ENCODE data around the gene LY6G6C.

The LY6G6C gene

DNA sequence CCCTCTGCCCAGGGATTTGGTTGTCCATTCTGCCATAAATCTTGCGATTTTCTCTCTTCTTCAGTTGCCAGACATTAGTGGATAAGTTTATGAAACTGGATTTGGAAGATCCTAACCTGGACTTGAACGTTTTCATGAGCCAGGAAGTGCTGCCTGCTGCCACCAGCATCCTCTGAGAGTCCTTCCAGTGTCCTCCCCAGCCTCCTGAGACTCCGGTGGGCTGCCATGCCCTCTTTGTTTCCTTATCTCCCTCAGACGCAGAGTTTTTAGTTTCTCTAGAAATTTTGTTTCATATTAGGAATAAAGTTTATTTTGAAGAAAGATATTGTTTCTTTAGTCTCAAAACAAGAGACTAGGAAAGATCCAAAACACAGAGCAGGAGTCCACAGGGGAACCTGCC, 40.8 kb upstream of the LY6G6C start, which contains the start of gene SAPCD1:
Gene SAPCD1 (plus strand): TSS at position 301 of the 400 bp plus-strand sequence. CDS start 399 bp downstream, outside the sequence.
- Histone ChIP-seq H3K79me1 (replicated peaks; ENCODE audit: low read length, poor library complexity, severe bottlenecking) (no peaks in the 10 kb centered on the region), H3K23ac (ENCODE audit: low read length in 2 of 2) (no peak within 1 kb of the TSS), H3K18ac (ENCODE audit: low read depth in 1 of 2, low read length in 2 of 2) (peak within 1 kb of the TSS; percentile 80 to 84), H4K91ac (ENCODE audit: low read length) (peak within 1 kb of the TSS; percentile 98), H3K9me3 (ENCODE audit: control insufficient read depth, low read length) (no peaks in the 10 kb centered on the region), H3K4ac (ENCODE audit: low read depth in 1 of 2, low read length in 2 of 2) (peak within 1 kb of the TSS; percentile 42 to 78), H3K4me2 (ENCODE audit: low read length, poor library complexity, severe bottlenecking) (no peak within 1 kb of the TSS), H3K14ac (ENCODE audit: low read length in 2 of 2) (peak within 1 kb of the TSS in 1 of 2 experiments; percentile 61), H2BK12ac (ENCODE audit: low read length in 2 of 2) (peak within 1 kb of the TSS; percentile 59 to 83), H3K9ac (ENCODE audit: low read length) (peak within 1 kb of the TSS; percentile 47), H3K4me3 (ENCODE audit: insufficient read depth in 1 of 2, low read depth in 1 of 2, low read length in 2 of 2) (no peak within 1 kb of the TSS), H3K27ac (ENCODE audit: low read length, poor library complexity, severe bottlenecking) (no peak within 1 kb of the TSS), H3K36me3 (ENCODE audit: control insufficient read depth in 1 of 2, insufficient read depth in 2 of 2, low read depth in 1 of 2, low read length in 2 of 2) (peaks cover 15 to 27% of the 10 kb centered on the region in 2 experiments), H2BK15ac (ENCODE audit: low read depth, poor library complexity, severe bottlenecking) (peak within 1 kb of the TSS; percentile 36), H2BK5ac (ENCODE audit: low read depth, low read length, poor library complexity, severe bottlenecking) (no peak within 1 kb of the TSS), H3K27me3 (ENCODE audit: control insufficient read depth in 1 of 2, insufficient read depth in 1 of 2, low read length in 2 of 2) (peaks cover 0 to 6% of the 10 kb centered on the region in 2 experiments), H2AFZ (ENCODE audit: low read depth, low read length) (peak within 1 kb of the TSS; percentile 20), H4K8ac (ENCODE audit: low read length) (peak within 1 kb of the TSS; percentile 94), H2AK5ac (ENCODE audit: low read length, severe bottlenecking) (peak within 1 kb of the TSS; percentile 53), H2BK120ac (ENCODE audit: low read depth, low read length) (peak within 1 kb of the TSS; percentile 64), H3K4me1 (ENCODE audit: control insufficient read depth, insufficient read depth, low read depth, low read length) (peaks cover 12% of the 10 kb centered on the region)
- DNase-seq, result no peak
- 87% methylated on average over 3 of the region's 4 CpGs for WGBS

DNA sequence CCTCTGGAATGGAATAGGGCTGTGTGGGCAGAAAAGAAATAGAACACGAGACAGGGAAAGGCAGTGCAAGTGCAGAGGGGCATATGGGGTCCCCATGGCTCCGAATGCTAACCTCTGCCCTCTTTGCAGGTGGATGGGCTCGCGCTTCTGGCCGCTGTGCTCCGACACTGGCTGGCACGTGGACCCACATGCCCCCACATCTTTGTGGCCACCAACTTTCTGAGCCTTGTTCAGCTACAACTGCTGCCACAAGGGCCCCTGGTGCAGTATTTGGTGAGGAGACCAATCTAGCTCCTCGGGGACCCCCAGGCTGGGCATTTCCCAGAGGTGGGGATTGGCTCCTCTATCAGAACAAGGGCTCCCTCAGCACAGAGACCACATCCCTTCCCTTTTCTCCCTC, 39.8 kb upstream of the LY6G6C start:
- no peak overlapping the region for H2BK15ac ChIP-seq (ENCODE audit: low read depth, poor library complexity, severe bottlenecking)
- no peak overlapping the region for H3K4me3 ChIP-seq (ENCODE audit: insufficient read depth in 1 of 2, low read depth in 1 of 2, low read length in 2 of 2)
- H3K9ac ChIP-seq (ENCODE audit: low read length), result no peak overlapping the region
- no peak overlapping the region for H2BK12ac ChIP-seq (ENCODE audit: low read length in 2 of 2)
- peaks cover 6% of the 10 kb centered on the region for H3K4me1 ChIP-seq (ENCODE audit: control insufficient read depth, insufficient read depth, low read depth, low read length)
- no peak overlapping the region for H3K18ac ChIP-seq (ENCODE audit: low read depth in 1 of 2, low read length in 2 of 2)
- no peak for DNase-seq
- H3K27ac ChIP-seq (ENCODE audit: low read length, poor library complexity, severe bottlenecking), result no peak overlapping the region
- peaks cover 0 to 5% of the 10 kb centered on the region in 2 experiments for H3K27me3 ChIP-seq (ENCODE audit: control insufficient read depth in 1 of 2, insufficient read depth in 1 of 2, low read length in 2 of 2)
- H2AK5ac ChIP-seq (ENCODE audit: low read length, severe bottlenecking), result no peak overlapping the region
- H4K91ac ChIP-seq (ENCODE audit: low read length), result no peak overlapping the region
- no peak overlapping the region for H3K14ac ChIP-seq (ENCODE audit: low read length in 2 of 2)
- no peak overlapping the region for H2BK120ac ChIP-seq (ENCODE audit: low read depth, low read length)
- no peak overlapping the region for H3K4me2 ChIP-seq (ENCODE audit: low read length, poor library complexity, severe bottlenecking)
- no peak overlapping the region for H2BK5ac ChIP-seq (ENCODE audit: low read depth, low read length, poor library complexity, severe bottlenecking)
- no peaks in the 10 kb centered on the region for H3K79me1 ChIP-seq (replicated peaks; ENCODE audit: low read length, poor library complexity, severe bottlenecking)
- 99% methylated on average over 7 of the region's 8 CpGs for WGBS
- peaks cover 15 to 27% of the 10 kb centered on the region in 2 experiments for H3K36me3 ChIP-seq (ENCODE audit: control insufficient read depth in 1 of 2, insufficient read depth in 2 of 2, low read depth in 1 of 2, low read length in 2 of 2)
- H3K23ac ChIP-seq (ENCODE audit: low read length in 2 of 2), result no peak overlapping the region
- H2AFZ ChIP-seq (ENCODE audit: low read depth, low read length), result no peak overlapping the region
- no peak overlapping the region for H4K8ac ChIP-seq (ENCODE audit: low read length)
- no peak overlapping the region for H3K4ac ChIP-seq (ENCODE audit: low read depth in 1 of 2, low read length in 2 of 2)
- no peaks in the 10 kb centered on the region for H3K9me3 ChIP-seq (ENCODE audit: control insufficient read depth, low read length)

DNA sequence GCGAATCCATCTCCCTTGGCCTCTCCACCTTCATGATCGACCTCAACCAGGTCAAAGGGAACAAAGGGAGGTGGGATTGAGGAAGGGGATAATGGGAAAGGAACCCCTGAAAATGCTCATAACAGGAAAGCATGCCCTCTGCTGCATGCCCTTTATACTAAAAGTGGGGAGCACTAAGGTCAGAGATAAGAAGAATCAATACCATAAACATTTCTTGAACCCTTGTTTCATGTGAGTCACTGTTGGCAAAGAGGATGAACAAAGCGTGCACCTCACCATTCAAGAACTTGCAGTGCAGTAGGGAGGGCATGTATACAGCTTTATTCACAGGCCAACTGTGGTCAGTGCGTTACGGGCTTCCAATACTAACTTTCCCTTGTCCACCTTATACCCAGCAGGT, 39.2 kb upstream of the LY6G6C start:
- Histone ChIP-seq H3K9ac (ENCODE audit: low read length) (no peak overlapping the region), H3K4me1 (ENCODE audit: control insufficient read depth, insufficient read depth, low read depth, low read length) (peaks cover 5% of the 10 kb centered on the region)

DNA sequence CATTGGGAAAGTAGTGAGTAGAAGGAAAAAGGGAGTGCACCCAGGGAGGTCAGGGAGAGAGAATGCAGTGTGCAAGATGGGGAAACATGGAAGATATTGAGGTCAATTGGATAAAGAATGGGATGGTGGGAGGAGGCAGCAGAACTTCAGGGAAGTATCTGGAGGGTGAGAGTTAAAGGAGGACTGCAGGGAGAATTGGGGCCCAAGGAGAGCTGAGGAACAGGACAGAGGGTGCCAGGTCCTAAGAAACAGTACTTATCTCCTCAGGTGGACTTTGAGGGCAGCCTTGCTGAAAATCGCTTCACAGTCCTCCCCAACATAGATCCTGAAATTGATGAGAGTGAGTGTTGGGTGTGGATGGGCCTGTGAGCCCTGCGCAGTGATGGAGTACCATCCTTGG, 36.7 kb upstream of the LY6G6C start:
- Histone ChIP-seq H3K18ac (ENCODE audit: low read depth in 1 of 2, low read length in 2 of 2) (no peak overlapping the region), H4K8ac (ENCODE audit: low read length) (no peak overlapping the region), H3K4me2 (ENCODE audit: low read length, poor library complexity, severe bottlenecking) (no peak overlapping the region), H3K27me3 (ENCODE audit: control insufficient read depth in 1 of 2, insufficient read depth in 1 of 2, low read length in 2 of 2) (no peaks in the 10 kb centered on the region), H2BK15ac (ENCODE audit: low read depth, poor library complexity, severe bottlenecking) (no peak overlapping the region), H2BK120ac (ENCODE audit: low read depth, low read length) (no peak overlapping the region), H3K9ac (ENCODE audit: low read length) (no peak overlapping the region), H3K4me1 (ENCODE audit: control insufficient read depth, insufficient read depth, low read depth, low read length) (peaks cover 3% of the 10 kb centered on the region), H4K91ac (ENCODE audit: low read length) (no peak overlapping the region), H2BK5ac (ENCODE audit: low read depth, low read length, poor library complexity, severe bottlenecking) (no peak overlapping the region), H2BK12ac (ENCODE audit: low read length in 2 of 2) (no peak overlapping the region), H3K14ac (ENCODE audit: low read length in 2 of 2) (no peak overlapping the region), H3K23ac (ENCODE audit: low read length in 2 of 2) (no peak overlapping the region), H3K9me3 (ENCODE audit: control insufficient read depth, low read length) (no peaks in the 10 kb centered on the region), H3K4me3 (ENCODE audit: insufficient read depth in 1 of 2, low read depth in 1 of 2, low read length in 2 of 2) (no peak overlapping the region), H2AK5ac (ENCODE audit: low read length, severe bottlenecking) (no peak overlapping the region), H3K27ac (ENCODE audit: low read length, poor library complexity, severe bottlenecking) (no peak overlapping the region), H3K79me1 (replicated peaks; ENCODE audit: low read length, poor library complexity, severe bottlenecking) (no peaks in the 10 kb centered on the region), H2AFZ (ENCODE audit: low read depth, low read length) (no peak overlapping the region), H3K4ac (ENCODE audit: low read depth in 1 of 2, low read length in 2 of 2) (no peak overlapping the region), H3K36me3 (ENCODE audit: control insufficient read depth in 1 of 2, insufficient read depth in 2 of 2, low read depth in 1 of 2, low read length in 2 of 2) (peaks cover 12 to 27% of the 10 kb centered on the region in 2 experiments)
- DNase-seq, result no peak
- 100% methylated on average over 2 of the region's 2 CpGs for WGBS

More for the DNA sequence above, 39.2 kb upstream of the LY6G6C start:
- Histone ChIP-seq H3K4me2 (ENCODE audit: low read length, poor library complexity, severe bottlenecking) (no peak overlapping the region), H3K18ac (ENCODE audit: low read depth in 1 of 2, low read length in 2 of 2) (no peak overlapping the region), H2AK5ac (ENCODE audit: low read length, severe bottlenecking) (no peak overlapping the region), H2AFZ (ENCODE audit: low read depth, low read length) (no peak overlapping the region), H2BK5ac (ENCODE audit: low read depth, low read length, poor library complexity, severe bottlenecking) (no peak overlapping the region), H2BK15ac (ENCODE audit: low read depth, poor library complexity, severe bottlenecking) (no peak overlapping the region), H3K23ac (ENCODE audit: low read length in 2 of 2) (no peak overlapping the region), H3K14ac (ENCODE audit: low read length in 2 of 2) (no peak overlapping the region), H3K27me3 (ENCODE audit: control insufficient read depth in 1 of 2, insufficient read depth in 1 of 2, low read length in 2 of 2) (no peaks in the 10 kb centered on the region), H3K27ac (ENCODE audit: low read length, poor library complexity, severe bottlenecking) (no peak overlapping the region), H3K4ac (ENCODE audit: low read depth in 1 of 2, low read length in 2 of 2) (no peak overlapping the region), H2BK12ac (ENCODE audit: low read length in 2 of 2) (no peak overlapping the region), H4K8ac (ENCODE audit: low read length) (no peak overlapping the region), H2BK120ac (ENCODE audit: low read depth, low read length) (no peak overlapping the region), H3K4me3 (ENCODE audit: insufficient read depth in 1 of 2, low read depth in 1 of 2, low read length in 2 of 2) (no peak overlapping the region), H4K91ac (ENCODE audit: low read length) (no peak overlapping the region), H3K36me3 (ENCODE audit: control insufficient read depth in 1 of 2, insufficient read depth in 2 of 2, low read depth in 1 of 2, low read length in 2 of 2) (peaks cover 15 to 27% of the 10 kb centered on the region in 2 experiments), H3K9me3 (ENCODE audit: control insufficient read depth, low read length) (no peaks in the 10 kb centered on the region), H3K79me1 (replicated peaks; ENCODE audit: low read length, poor library complexity, severe bottlenecking) (no peaks in the 10 kb centered on the region)
- WGBS, result 99% methylated on average over 3 of the region's 5 CpGs
- DNase-seq, result no peak
